NCI-H187 treated with DMSO at 0.1 percent for 48 hours (cell line): ENCODE data around the gene XKR7.
A peak's percentile ranks its signal among the peaks of the same experiment; 100 is the strongest.
"Not testable (repeated sequence)": the region's sequence is repeated elsewhere in the genome, so short reads cannot be mapped to it uniquely, and the experiment has no call there.

ENCODE experiments used
- DNase-seq: peaks from one replicate; lab custom pipeline; 2025; lab: John Stamatoyannopoulos, UW

XKR7 gene, protein sequence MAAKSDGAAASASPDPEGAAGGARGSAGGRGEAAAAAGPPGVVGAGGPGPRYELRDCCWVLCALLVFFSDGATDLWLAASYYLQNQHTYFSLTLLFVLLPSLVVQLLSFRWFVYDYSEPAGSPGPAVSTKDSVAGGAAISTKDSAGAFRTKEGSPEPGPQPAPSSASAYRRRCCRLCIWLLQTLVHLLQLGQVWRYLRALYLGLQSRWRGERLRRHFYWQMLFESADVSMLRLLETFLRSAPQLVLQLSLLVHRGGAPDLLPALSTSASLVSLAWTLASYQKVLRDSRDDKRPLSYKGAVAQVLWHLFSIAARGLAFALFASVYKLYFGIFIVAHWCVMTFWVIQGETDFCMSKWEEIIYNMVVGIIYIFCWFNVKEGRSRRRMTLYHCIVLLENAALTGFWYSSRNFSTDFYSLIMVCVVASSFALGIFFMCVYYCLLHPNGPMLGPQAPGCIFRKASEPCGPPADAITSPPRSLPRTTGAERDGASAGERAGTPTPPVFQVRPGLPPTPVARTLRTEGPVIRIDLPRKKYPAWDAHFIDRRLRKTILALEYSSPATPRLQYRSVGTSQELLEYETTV

GRCh38 chr20:31967830-31968249 lies at the start of gene XKR7:
Gene XKR7, plus strand, starts transcription at chr20:31968151. Its CDS starts 25 bp downstream, at chr20:31968176.
- peak; percentile 58 for DNase-seq

DNA sequence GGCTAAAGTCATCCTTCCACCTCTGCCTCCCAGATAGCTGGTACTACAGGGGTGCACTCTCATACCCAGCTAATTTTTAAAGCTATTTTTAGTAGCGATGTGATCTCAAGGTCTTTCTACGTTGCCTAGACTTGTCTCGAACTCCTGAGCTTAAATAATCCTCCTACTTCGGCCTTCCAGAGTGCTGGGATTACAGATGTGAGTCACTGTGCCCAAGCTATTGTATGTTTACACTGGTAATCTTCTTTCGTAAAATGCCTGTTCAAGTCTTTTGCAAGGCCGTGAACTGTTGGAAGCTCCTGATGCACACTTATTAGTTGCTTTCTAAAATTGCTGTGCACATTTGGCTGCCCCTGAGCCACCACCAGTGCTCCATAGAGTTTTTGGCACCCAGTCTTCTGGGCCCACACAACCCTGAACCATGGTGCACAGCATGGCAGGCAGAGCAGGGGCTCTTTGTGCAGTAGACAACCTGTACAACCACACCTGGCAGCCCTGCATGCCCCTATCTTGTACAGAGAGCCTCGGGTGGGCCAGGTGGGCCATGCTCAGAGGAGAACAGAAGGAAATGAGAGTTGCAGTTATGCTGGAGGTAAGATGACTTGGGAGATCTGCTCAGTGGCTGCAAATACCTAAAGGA lies 49.4 kb upstream of the XKR7 start:
- DNase-seq, result no peak

DNA sequence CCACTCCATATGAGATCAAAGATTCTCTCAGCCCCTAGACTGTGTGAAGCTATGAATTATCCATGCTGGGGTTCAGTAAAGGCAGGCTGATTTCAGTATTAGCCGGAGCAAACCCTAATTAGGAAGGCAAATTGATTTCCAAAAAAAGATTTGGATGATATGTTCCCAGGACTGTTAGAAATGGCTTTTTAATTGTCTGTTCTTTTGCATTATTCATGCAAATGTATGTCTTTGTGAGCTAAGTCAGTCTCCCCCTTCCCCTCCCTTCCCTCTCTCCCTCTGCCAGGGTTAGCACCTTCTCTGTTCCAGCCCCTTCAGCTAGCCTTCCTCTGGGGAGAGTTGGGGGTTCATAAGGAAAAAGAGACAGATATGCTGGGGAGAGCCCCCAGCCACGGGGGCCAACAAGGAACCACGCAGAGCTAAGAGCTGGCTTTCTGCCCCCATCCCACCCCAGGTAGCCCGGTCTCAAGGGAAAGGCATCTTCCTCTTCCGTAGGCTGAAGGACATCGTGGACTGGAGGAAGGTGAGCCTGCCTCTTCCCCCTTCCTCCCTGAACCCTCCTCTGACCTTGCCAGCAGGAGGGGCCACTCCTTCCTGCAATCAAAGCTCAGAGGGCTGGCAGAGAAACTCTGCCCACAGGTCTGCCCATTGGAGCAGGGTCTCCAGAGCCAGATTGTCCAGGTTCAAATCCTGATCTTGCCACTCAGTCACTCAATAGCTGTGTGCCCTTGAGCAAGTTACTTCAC lies 48.4 kb upstream of the XKR7 start:
- DNase-seq, result no peak

- DNase-seq, result no peak
Observed at GRCh38 chr20:31920275-31920855, 47.6 kb upstream of the XKR7 start.

- not testable (repeated sequence) for DNase-seq
Observed at GRCh38 chr20:31921480-31921879, 46.5 kb upstream of the XKR7 start.

DNA sequence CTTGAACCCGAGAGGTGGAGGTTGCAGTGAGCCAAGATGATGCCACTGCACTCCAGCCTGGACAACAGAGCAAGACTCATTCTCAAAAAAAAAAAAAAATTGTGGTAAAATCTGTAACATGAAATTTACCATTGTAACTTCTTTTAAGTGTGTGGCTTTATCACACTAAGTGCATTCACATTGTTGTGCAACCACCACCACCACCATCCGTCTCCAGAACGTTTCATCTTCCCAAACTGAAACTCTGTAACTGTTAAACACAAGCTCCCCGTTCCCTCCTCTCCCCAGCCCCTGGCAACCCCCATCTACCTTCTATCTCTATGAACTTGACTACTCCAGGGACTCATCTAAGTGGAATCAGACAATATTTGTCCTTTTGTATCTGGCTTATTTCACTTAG lies 45.8 kb upstream of the XKR7 start:
- no peak for DNase-seq

DNA sequence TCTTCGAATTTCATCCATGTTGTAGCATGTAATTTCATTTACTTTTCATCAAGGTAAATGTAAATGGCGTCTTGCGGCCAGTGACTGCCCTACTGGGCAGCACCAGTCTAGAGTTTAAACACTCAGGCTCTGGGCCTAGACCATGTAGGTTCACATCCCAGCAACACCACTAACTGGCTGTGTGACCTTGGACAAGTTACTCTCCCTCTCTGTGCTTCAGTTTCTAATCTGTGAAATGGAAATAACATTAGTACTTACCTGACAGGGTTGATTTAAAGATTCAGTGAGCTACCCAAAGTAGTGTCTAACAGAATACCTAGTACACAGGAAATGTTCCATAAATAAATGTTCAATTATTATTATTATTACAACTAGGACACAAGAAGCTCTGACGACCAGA lies 45.4 kb upstream of the XKR7 start:
- no peak for DNase-seq

DNA sequence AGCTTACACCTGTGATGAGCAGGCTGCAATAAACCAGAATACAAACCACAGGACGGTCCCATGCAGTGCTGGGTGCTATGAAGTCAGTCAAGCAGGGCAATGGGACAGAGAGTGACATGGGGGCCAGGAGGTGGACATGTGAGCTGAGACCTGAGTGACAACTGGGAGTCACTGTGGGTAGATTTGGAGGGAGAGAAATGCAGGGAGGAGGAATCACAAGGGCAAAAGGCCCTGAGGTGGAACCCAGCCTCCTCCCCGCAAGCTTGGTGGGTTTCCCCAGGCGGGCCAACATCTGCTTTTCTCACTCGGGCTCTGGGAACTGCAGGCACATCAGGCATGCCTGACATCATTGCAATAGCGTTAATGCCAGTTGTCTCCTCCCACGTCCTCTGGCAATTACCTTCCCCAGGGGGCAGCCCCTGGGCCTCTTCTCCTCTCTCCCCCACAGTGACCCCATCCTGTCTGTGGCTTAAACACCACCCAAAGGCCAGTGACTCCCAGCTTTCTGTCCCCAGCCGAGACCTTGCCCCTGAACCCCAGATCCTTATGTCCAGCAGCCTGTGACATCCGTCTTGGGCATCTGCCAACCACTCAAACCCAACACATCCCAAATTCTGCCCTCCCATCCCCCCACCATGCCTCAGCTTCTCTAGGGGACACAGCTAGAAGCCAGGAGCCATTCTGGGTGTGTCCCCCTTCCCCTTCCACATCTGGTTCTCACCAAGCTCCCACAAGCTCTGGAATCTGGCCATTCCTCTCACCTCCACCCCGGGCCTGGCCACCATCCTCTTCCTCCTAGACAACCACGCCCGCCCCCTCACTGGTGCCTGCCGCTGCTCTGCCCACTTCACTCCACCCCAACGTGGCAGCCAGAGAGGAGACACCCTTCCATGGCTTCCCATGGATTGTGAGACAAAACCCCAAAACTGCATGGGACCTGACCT lies 44.3 kb upstream of the XKR7 start:
- no peak for DNase-seq

- no peak for DNase-seq
Observed at GRCh38 chr20:31924561-31924960, 43.4 kb upstream of the XKR7 start.

- DNase-seq, result no peak
Observed at GRCh38 chr20:31925631-31926030, 42.3 kb upstream of the XKR7 start.

GRCh38 chr20:31926493-31926892 lies 41.5 kb upstream of the XKR7 start:
- DNase-seq, result no peak

GRCh38 chr20:31927627-31928159 lies 40.3 kb upstream of the XKR7 start:
- no peak for DNase-seq

GRCh38 chr20:31929631-31930030 lies 38.3 kb upstream of the XKR7 start:
- not testable (repeated sequence) for DNase-seq

- DNase-seq, result no peak
Observed at GRCh38 chr20:31930779-31931178, 37.2 kb upstream of the XKR7 start.

- DNase-seq, result no peak
Observed at GRCh38 chr20:31933698-31934097, 34.3 kb upstream of the XKR7 start.

DNA sequence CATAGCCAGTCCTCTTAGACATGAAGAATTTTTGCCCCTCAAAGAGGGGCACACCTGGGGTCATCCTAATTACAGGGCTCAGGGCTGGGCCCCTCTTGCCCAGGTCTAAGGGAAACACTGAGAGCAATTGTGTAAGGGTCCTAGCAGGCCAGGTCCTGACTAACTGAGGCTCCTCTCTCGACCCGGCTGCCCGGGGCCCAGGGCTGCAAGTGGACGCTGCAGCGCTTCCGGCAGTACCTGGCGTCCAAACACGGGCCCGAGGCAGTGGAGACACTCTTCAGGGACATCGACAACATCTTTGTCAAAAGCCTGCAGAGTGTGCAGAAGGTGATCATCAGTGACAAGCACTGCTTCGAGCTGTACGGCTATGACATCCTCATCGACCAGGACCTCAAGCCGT lies 33.5 kb upstream of the XKR7 start:
- no peak for DNase-seq

- no peak for DNase-seq
Observed at GRCh38 chr20:31934968-31935764, 32.8 kb upstream of the XKR7 start.

DNA sequence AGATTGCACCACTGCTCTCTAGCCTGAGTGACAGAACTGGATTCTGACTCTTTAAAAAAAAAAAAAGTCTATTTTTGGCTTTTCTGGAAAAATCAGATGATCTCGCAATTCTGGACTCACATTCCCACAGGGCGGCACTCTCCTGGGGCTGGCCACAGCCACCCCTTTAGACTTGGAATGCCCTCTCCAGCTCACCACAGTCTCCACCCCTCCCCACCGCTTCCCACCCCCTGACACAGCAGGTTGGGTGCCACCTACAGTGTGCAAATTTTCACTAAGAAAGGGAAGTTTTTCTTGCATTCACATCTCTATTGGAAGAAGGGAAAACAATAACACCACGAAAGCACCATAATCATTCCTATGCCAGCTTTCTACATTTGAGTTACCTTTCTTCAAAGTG lies 31.5 kb upstream of the XKR7 start:
- DNase-seq, result no peak

DNA sequence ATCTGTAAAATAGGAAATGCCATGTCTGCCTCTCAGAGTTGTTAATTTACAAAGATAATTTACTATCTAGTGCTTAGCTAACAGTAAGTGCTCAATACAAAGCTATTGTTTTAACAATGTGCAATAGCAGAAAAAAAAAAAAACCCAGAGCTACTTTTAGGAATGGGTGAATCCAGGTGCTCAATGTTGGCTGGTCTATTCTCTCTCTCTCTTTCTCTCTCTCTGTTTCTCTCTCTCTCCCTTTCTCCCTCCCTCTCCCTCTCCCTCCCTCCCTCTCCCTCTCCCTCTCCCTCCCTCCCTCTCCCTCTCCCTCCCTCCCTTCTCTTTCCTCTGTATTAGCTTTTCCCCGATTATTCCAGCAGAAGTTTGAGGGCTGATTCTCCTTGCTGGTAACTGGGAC lies 30.1 kb upstream of the XKR7 start:
- DNase-seq, result no peak

DNA sequence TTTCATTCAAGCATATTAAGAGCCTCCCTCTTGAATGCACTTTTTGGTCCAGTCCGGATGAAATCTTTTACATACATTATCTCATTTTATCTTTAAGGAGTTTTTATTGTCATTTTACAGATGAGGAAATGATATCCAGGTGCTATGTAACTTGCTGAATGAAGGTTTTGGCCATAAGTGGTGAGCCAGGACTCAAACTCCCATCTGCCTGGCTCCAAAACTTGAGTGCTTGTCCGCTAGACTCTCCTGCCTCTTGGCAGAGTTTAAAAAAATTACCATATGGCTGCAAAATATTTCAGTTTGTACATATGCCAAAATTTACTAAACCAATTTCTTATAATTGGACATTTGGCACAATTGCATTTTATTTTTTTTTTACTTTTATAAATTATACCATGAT lies 28.3 kb upstream of the XKR7 start:
- DNase-seq, result no peak
